GM18505 (cell line): Measurements from ENCODE around the gene HOXD11.

Experiments
- ATAC-seq: cut with Tn5 transposase; IDR thresholded peaks from one replicate; pipeline ENCODE4 v1.9.1; 2021; ENCODE audit not compliant: unreplicated experiment
- POLR2A ChIP-seq: IDR thresholded peaks from 4 replicates; pipeline ENCODE4 v1.6.1; 2011; ENCODE audit warnings: borderline replicate concordance; ENCODE audit not compliant: insufficient read depth, insufficient read length; ENCODE audit errors: extremely low read depth

HOXD11 gene

DNA sequence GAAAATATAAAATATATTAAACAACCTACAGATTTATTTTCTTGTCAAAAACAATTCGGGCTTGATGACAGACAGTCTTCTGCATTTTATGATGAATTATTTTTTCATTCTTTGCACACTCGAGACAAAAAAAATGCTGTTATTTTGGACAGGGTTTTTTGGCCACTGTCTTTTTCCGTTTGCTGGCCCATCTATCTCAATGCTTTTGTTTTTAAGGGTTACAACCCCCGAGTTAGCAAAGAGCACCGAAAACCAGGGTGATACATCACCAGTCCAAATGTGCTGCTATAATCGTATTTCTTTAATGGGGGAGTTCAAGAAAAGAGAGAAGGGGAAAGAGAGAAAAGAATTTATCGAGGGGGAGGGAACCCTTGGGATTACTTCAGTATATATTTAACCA is 31.0 kb upstream of the HOXD11 start:
- no peak for TF ChIP-seq POLR2A

DNA sequence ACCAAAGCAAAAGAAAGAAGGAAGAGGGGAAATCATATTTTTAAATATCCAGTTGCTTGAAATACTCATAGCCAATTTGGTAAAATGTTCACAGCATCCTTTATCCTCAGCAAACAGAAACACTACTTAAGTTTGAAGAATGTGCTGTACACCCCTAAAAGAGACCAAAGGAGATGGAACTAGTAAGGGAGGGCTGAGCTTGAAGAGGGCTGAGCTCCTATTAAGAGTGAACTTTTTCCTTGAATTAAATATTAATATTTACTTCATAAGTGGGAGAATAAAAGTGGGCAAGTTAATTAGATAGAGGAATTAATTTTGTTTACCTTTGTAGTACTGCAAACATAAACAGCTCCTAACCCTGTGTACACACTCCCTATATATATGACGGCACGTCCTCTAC is 30.3 kb upstream of the HOXD11 start:
- ATAC-seq: no peak
- no peak for TF ChIP-seq POLR2A

More for the DNA sequence above, 31.0 kb upstream of the HOXD11 start:
- ATAC-seq: no peak

DNA sequence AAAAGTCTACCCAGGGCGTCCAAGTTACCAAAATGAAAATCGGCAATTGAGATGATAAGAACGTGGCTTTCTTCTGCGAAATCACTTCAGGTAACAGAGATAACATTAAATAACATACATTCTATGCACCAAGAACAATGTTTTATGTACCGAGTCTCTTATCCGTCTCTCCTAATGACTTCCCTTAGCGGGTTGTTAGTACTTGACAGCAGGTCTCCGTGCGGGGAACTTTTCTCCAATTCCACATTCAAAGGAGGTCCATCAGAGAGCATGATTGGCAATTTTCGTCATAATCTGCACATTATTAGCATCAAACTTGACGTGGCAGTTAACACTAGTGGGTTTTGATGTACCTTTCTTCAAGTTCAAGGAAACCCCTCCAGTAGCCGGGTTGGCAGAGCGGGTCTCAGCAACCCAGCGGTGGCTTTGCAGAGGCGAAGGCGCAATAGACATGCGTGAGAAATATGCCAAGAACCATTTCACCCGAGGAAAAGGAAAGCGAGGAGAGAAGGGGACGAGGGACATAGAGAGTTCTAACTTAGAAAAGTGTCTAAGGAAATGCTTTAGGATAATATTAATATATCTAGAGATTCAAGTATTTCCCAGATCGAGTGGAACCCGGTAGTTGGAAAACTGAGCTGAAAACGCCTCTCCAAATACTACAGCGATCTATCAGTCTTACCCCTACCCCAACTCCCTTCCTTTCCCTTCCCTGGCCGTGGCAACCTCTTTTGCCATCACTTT is 28.4 kb upstream of the HOXD11 start:
- no peak for ATAC-seq
- no peak for TF ChIP-seq POLR2A

DNA sequence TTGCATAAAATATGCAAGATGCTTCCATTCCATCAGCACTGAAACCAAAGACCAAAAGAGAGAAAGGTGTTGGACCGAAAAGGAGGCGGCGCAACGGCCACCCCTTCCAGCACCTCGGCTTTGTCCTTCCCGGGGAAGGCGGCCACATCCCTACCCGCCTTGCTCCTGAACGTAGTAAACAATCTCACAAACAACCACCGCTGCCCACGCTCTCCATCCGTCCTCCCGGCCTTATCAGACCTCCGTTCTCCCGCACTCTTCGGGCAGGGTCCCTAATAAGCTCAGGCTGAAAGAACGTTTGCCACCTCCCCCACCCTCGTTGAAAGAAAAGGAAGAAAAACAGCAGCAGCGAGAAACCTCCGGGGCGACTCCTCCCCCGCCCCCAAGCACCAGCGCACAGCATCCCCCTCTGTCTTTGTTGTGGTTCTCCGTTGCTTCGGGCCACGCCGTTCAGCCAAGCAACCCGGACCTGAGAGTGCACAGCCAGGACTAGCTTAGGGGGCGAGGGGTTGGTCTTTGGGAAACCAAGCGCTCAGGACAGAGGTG is 27.7 kb upstream of the HOXD11 start:
- no peak for TF ChIP-seq POLR2A
- ATAC-seq: no peak

DNA sequence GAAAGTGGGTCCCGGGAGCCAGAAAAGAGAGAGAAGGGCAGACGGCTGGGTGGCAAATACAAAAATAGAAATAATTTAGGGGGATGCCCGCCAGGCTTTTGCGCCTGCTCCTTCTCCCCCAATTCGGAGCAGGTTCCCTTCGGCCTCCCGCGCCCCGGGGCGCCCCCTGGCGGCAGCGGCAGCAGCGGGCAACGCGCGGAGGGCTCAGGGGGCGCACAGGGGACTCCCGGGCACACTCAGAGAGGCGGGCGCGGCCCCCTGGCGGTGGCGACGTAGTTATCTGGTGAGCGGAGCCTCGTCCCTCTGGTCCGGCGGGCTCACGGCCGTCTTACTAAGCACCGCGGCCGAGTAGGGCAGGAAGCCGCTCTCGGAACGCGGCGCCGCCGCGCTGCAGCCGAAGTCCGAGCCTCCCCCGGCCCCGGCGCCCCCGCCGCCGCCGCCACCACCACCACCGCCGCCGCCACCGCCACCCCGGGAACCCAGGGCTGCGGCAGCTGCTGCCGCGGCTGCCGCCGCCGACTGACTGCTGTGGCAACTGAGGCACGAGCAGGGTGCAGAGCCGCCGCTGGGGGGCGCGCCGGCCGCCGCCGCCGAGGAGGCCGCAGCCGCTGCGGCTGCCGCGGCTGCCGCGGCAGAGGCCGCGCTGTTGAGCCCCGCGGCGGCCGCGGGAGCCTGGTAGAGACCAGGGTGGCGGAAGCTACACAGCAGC is 27.1 kb upstream of the HOXD11 start:
- no peak for ATAC-seq
- no peak for TF ChIP-seq POLR2A

DNA sequence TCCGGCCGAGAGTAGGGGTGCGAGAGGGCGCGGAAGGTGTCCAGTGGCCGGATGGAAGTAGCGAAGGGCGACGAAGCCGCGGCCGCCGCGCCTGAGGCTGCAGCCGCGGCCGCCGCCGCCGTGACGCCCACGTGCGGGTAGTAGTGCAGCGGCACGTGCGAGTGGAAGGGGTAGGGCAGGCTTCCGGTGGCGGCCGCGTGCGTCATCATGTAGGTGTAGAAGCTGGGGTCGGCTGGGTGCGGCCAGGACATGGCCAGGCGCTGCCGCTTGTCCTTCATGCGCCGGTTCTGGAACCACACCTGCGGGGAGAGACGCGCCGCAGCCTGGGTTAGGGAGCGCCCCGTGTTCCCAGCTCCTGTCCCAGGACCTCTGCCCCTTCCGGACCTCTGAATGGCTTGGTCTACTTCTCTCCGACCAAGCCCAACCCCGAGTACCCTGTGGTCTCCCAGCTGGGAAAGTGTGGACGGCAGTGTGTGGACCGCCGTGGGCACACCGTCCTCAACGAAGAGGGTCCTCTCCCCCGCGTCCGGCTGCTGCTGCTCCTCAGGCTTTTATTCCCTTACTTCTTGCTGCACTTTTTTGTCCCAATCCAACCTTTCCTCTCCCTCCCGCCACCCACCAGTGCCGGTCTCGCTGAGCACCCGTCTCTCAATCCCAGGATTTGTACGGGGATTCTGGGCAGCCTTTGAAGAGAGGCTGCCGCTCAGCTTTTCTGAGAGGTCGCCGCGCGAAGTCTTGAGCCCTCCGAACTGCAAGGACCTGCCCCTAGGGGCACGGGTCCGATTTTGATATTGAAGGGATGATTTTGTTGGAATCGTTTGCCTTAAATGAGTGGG is 26.3 kb upstream of the HOXD11 start:
- ATAC-seq: no peak

DNA sequence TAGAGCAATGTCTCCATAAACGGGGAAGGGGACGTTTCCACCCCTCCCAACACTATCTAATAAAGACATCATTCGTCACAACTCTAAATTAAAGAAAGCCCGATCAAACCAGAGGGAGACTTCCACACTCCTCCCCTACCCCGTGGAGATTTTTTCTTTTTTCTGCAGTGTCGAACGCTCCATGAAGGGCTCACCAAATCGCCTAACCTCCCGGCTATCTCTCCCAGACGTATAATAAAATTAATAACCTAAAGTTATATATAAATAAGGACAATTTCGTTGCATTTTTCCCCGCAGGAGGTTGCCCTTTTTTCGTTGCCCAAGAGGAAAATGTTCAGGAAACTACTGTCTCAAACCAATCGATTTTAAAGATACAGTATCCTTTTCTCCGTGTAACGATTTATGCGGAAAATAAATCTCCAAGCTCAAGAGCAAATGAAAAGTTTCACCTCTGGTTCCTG is 25.7 kb upstream of the HOXD11 start:
- TF ChIP-seq POLR2A: no peak
- no peak for ATAC-seq

More for the DNA sequence above, 26.3 kb upstream of the HOXD11 start:
- no peak for TF ChIP-seq POLR2A

DNA sequence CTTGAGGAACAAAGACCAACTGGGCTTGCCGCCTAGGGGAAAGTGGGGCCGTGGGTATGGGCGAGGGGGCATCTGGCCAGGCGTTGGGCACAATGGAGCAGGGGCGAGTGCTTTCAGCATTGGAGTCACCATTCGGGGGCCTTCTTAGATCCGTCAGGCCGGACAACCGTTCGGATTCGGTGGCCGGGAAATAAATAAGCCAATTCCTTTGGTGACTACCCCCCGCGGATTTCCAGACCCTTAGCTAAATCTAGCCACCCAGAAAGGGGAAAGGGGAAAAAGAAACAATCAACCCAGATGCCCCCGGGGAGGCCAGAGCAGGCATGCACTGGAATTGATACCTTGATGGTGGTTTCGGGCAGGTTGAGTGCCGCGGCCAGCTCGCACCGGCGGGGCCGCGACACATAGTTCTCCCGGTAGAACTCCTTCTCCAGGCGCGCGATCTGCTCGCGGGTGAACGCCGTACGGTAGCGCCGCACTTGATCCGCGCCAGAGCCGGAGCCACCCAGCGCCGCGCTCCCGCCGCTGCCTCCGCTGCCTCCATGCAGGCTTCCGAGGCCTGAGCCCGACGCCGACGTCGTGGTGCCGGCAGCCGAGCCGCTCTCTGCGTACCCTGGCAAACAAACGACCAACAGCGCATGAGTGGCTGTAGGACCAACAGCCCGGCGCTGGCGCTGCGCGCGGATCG is 25.1 kb upstream of the HOXD11 start:
- no peak for ATAC-seq
- TF ChIP-seq POLR2A: no peak

DNA sequence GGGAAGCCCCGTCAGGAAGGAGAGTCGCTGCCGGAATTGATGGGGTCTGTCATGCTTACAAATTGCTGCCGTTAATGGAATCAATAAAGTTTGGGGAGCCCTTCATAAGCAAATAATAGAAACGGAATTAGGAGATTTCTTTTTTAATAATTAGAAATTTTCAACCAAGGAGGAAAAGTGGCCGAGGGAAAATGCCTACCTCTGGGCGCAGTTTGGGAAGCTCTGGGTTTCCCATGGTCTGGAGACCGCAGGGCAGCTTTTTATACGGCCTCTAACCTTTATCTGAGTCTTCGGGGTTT is 24.6 kb upstream of the HOXD11 start:
- no peak for TF ChIP-seq POLR2A
- no peak for ATAC-seq

DNA sequence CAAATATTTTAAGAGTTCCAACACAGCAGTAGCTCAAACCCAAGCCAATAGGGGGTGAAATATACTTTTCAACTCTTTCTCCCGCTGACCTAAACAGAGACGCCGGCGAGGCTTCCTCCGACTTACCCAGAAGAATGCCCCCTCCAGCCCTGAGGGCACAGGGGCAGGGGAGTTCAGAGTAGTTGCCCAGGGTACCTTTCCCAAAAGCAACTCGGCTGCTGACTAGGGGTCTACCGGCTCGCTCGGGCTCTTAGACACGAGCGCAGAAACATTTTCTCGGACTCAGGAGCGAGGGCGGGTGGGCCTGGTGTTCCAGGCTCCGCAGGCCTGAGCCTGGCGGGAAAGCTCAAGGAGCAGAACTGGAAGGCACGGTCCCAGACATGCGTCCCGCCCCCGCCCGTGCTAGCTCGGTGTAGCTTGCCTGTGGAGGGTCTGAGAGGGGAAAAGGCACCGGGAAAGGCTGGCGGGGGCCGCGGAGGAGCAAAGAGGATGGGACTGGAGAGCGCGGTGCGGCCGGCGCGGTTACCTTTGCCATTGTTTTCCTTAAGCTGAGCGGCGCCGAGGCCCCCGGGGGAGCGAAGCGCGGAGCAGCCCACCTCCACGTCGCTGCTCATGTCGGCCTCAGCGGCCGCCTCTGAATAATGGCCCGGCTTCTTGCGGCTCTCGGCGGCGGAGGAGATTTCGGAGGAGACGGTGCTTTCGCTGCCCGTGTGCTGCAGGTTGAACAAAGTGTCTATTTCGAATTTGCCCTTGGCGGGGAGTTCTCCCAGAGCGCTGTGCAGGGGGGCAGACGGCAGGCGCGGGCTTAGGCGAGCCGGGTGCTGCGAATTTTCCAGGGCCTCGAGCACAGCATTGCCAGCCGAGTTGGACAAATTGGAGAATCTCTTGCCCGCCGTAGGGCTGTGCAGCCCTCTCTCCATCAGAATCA is 24.0 kb upstream of the HOXD11 start:
- ATAC-seq: no peak

DNA sequence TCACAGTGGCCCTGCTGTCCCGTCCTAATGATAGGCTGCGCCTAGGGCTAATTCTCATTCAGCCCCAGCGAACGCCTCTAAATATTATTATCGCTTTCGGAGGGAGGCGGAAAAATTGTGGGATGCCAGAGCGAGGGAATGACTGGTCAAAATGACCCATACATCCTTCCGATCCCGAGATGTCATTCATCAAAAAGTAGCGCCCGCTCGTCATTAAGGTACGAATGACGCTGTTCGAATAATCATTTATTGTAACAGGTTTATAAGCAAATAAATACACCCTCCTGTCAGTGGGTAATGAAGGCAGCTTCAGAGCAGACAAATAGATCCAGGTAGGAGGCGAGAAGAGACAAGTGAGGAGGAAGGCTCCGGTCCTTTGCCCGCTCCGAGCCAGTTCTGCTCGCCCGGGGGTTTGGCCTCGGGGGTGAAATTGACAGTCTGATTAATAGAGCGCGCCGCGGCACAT is 23.3 kb upstream of the HOXD11 start, which contains the start of gene EVX2:
Gene EVX2 (minus strand): TSS at position 167 of the 466 bp plus-strand sequence. CDS start 186 bp downstream, outside the sequence.
- ATAC-seq: no peak
- TF ChIP-seq POLR2A: no peak

More for the DNA sequence above, 24.0 kb upstream of the HOXD11 start:
- no peak for TF ChIP-seq POLR2A
